ENCODE measurements around the gene ANKMY1.
"Not testable (repeated sequence)": the region's sequence is repeated elsewhere in the genome, so short reads cannot be mapped to it uniquely, and the experiment has no call there.

ANKMY1 gene

GRCh38 chr2:240501531-240501991, 56.2 kb downstream of the ANKMY1 start:
- no peak for DNase-seq

GRCh38 chr2:240500561-240501423, 57.0 kb downstream of the ANKMY1 start:
- DNase-seq: no peak

- DNase-seq: no peak
Measured at GRCh38 chr2:240499309-240500301, 58.2 kb downstream of the ANKMY1 start.

GRCh38 chr2:240498958-240499260, 58.9 kb downstream of the ANKMY1 start:
- no peak for DNase-seq

- DNase-seq: no peak
Measured at GRCh38 chr2:240498171-240498957, 59.4 kb downstream of the ANKMY1 start.

- not testable (repeated sequence) for DNase-seq
Measured at GRCh38 chr2:240497082-240497481, 60.7 kb downstream of the ANKMY1 start.

- not testable (repeated sequence) for DNase-seq
Measured at GRCh38 chr2:240494942-240495341, 62.8 kb downstream of the ANKMY1 start.

GRCh38 chr2:240494194-240494793, 63.5 kb downstream of the ANKMY1 start:
- no peak for DNase-seq

GRCh38 chr2:240491483-240491882, 66.3 kb downstream of the ANKMY1 start:
- no peak for DNase-seq

GRCh38 chr2:240482141-240482540, 75.6 kb downstream of the ANKMY1 start:
- no peak for DNase-seq

- DNase-seq: no peak
Measured at GRCh38 chr2:240481720-240482119, 76.1 kb downstream of the ANKMY1 start.

- DNase-seq: no peak
Measured at GRCh38 chr2:240480834-240481623, 76.8 kb downstream of the ANKMY1 start.

GRCh38 chr2:240479111-240479501, 78.7 kb downstream of the ANKMY1 start:
- DNase-seq: no peak

GRCh38 chr2:240478346-240479110, 79.3 kb downstream of the ANKMY1 start:
- DNase-seq: no peak

- DNase-seq: no peak
Measured at GRCh38 chr2:240477916-240478315, 79.9 kb downstream of the ANKMY1 start.

- DNase-seq: no peak
Measured at GRCh38 chr2:240473211-240473610, 84.6 kb downstream of the ANKMY1 start.

- DNase-seq: no peak
Measured at GRCh38 chr2:240472078-240472790, 85.6 kb downstream of the ANKMY1 start.

- DNase-seq: no peak
Measured at GRCh38 chr2:240469740-240470139, 88.0 kb downstream of the ANKMY1 start.

- DNase-seq: no peak
Measured at GRCh38 chr2:240469239-240469636, 88.5 kb downstream of the ANKMY1 start.

All from DMS 273 treated with DMSO at 0.1 percent for 48 hours (cell line).